Stimulated activated CD4-positive, alpha-beta T cell treated with anti-CD3 and anti-CD28 coated beads, Interleukin-2, amount 100 ng/mL, for 4 hours (primary cell): ENCODE data around the gene TMEM30A.

Experiments used
- DNase-seq: peaks from one replicate; pipeline ENCODE4 v3.0.0-alpha.2; 2020; ENCODE audit warnings: low read depth

Gene TMEM30A

GRCh38 chr6:75262716-75263400, 21.7 kb downstream of the TMEM30A start:
- DNase-seq: no peak

GRCh38 chr6:75261299-75261698, 23.3 kb downstream of the TMEM30A start:
- DNase-seq: no peak

GRCh38 chr6:75257343-75258087, 27.1 kb downstream of the TMEM30A start:
- DNase-seq: no peak

GRCh38 chr6:75250552-75250951, 34.0 kb downstream of the TMEM30A start:
- DNase-seq: no peak

- DNase-seq: no peak
Observed at GRCh38 chr6:75249837-75250236, 34.8 kb downstream of the TMEM30A start.

- no peak for DNase-seq
Observed at GRCh38 chr6:75246386-75246785, 38.2 kb downstream of the TMEM30A start.

- DNase-seq: no peak
Observed at GRCh38 chr6:75244063-75244584, 40.5 kb downstream of the TMEM30A start.

- peak; percentile 76 for DNase-seq
Observed at GRCh38 chr6:75243333-75244062, 41.1 kb downstream of the TMEM30A start, which contains the start of gene COX7A2. COX7A2 (minus strand) TSS chr6:75243801; CDS start chr6:75243734, 67 bp downstream.

GRCh38 chr6:75236630-75237029, 48.0 kb downstream of the TMEM30A start:
- no peak for DNase-seq

GRCh38 chr6:75235271-75235670, 49.3 kb downstream of the TMEM30A start:
- no peak for DNase-seq

- DNase-seq: no peak
Observed at GRCh38 chr6:75234126-75234865, 50.3 kb downstream of the TMEM30A start.

- DNase-seq: no peak
Observed at GRCh38 chr6:75233092-75233615, 51.4 kb downstream of the TMEM30A start.

- no peak for DNase-seq
Observed at GRCh38 chr6:75230484-75231325, 53.9 kb downstream of the TMEM30A start.

GRCh38 chr6:75224303-75224926, 60.2 kb downstream of the TMEM30A start:
- DNase-seq: no peak

GRCh38 chr6:75223428-75223827, 61.2 kb downstream of the TMEM30A start:
- DNase-seq: no peak

- no peak for DNase-seq
Observed at GRCh38 chr6:75222261-75222660, 62.3 kb downstream of the TMEM30A start.

GRCh38 chr6:75221116-75221515, 63.5 kb downstream of the TMEM30A start:
- no peak for DNase-seq

- DNase-seq: no peak
Observed at GRCh38 chr6:75220357-75220756, 64.2 kb downstream of the TMEM30A start.

GRCh38 chr6:75219263-75219662, 65.3 kb downstream of the TMEM30A start:
- DNase-seq: no peak

GRCh38 chr6:75217193-75217592, 67.4 kb downstream of the TMEM30A start:
- no peak for DNase-seq
